ENCODE measurements around the gene SURF2.

- TF ChIP-seq, protein P1, sequence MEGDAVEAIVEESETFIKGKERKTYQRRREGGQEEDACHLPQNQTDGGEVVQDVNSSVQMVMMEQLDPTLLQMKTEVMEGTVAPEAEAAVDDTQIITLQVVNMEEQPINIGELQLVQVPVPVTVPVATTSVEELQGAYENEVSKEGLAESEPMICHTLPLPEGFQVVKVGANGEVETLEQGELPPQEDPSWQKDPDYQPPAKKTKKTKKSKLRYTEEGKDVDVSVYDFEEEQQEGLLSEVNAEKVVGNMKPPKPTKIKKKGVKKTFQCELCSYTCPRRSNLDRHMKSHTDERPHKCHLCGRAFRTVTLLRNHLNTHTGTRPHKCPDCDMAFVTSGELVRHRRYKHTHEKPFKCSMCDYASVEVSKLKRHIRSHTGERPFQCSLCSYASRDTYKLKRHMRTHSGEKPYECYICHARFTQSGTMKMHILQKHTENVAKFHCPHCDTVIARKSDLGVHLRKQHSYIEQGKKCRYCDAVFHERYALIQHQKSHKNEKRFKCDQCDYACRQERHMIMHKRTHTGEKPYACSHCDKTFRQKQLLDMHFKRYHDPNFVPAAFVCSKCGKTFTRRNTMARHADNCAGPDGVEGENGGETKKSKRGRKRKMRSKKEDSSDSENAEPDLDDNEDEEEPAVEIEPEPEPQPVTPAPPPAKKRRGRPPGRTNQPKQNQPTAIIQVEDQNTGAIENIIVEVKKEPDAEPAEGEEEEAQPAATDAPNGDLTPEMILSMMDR (conservative IDR thresholded peaks at IDR 0.05) = no peak
- TF ChIP-seq ZFX (IDR thresholded peaks at IDR 0.05) = no peak
Observed at GRCh38 chr9:133366435-133366834, 10.1 kb downstream of the SURF2 start.
